ENCODE results near the gene TPSG1. TPM values are rescaled to one million over a fixed set of nuclear protein-coding genes. Genes with fewer than 3 reads are reported as not detected.

Gene TPSG1
- total RNA-seq, 1 experiment from 2014 or later, result not detected

DNA sequence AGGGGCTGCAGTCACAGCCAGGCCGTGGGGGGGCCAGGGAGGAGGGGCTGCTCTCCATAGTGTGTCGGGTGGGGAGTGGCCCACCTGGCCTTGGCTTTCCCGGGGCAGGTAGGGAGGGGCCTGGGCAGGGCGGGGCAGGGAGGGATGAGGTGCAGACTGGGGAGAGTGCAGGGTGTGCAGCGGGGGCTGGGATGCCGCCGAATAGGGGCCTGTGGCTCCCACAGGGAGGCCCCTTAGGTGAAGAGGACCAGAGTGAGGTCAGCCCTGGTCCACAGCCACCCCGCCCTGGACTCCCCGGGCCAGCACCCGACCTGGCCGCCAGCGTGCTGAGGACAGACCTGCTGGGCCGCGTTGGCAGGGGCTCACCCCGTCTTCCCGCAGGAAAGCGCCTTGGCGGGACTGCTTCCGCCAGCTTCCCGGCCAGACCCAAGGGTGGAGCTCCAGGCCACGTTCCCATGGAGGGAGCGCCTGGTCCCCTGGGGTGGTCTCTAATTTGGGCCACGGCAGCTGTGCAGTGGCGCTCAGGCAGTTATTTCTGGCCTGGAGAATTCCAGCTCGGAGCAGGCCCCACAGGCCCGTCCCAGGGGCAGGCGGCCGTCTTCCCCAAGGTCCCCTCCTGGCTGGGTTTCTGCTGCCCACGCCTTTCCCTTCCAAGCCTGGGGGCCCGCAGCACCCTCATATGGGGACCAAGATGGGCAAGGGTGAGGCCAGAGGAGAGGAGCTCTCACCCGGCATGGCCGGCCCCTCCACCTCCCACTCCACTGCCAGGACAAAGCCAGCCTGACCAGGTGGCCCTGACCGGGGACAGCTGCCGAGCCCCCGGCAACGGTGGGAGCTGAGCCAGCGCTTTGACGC is 44.3 kb downstream of the TPSG1 start (continued):
- TF ChIP-seq ATF2 (CRISPR knock-in tag; IDR thresholded peaks at IDR 0.05; ENCODE audit: borderline replicate concordance, low read depth) (no peak), RORB (CRISPR knock-in tag; IDR thresholded peaks at IDR 0.05) (no peak)
- TF ChIP-seq, protein P1, sequence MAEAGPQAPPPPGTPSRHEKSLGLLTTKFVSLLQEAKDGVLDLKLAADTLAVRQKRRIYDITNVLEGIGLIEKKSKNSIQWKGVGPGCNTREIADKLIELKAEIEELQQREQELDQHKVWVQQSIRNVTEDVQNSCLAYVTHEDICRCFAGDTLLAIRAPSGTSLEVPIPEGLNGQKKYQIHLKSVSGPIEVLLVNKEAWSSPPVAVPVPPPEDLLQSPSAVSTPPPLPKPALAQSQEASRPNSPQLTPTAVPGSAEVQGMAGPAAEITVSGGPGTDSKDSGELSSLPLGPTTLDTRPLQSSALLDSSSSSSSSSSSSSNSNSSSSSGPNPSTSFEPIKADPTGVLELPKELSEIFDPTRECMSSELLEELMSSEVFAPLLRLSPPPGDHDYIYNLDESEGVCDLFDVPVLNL (CRISPR knock-in tag; IDR thresholded peaks at IDR 0.05; ENCODE audit: borderline replicate concordance, low read depth), result no peak

- DNase-seq (ENCODE audit: low spot score), result no peak
Observed at GRCh38 chr16:1178295-1178910, 46.7 kb downstream of the TPSG1 start.

More at GRCh38 chr16:1178295-1178910, 46.7 kb downstream of the TPSG1 start:
- ChIA-PET POLR2A (no interaction called here), CTCF (no interaction called here)
- H3K27ac Mint-ChIP-seq, result no peak overlapping the region
- no peaks in the 10 kb centered on the region for H3K36me3 Mint-ChIP-seq
- no peaks in the 10 kb centered on the region for H3K9me3 Mint-ChIP-seq
- TF ChIP-seq OVOL2 (CRISPR knock-in tag; IDR thresholded peaks at IDR 0.05; ENCODE audit: borderline replicate concordance), result no peak
- no peak for TF ChIP-seq E2F5 (CRISPR knock-in tag; IDR thresholded peaks at IDR 0.05)
- TF ChIP-seq AR (CRISPR knock-in tag; IDR thresholded peaks at IDR 0.05), result no peak
- TF ChIP-seq, protein P2, sequence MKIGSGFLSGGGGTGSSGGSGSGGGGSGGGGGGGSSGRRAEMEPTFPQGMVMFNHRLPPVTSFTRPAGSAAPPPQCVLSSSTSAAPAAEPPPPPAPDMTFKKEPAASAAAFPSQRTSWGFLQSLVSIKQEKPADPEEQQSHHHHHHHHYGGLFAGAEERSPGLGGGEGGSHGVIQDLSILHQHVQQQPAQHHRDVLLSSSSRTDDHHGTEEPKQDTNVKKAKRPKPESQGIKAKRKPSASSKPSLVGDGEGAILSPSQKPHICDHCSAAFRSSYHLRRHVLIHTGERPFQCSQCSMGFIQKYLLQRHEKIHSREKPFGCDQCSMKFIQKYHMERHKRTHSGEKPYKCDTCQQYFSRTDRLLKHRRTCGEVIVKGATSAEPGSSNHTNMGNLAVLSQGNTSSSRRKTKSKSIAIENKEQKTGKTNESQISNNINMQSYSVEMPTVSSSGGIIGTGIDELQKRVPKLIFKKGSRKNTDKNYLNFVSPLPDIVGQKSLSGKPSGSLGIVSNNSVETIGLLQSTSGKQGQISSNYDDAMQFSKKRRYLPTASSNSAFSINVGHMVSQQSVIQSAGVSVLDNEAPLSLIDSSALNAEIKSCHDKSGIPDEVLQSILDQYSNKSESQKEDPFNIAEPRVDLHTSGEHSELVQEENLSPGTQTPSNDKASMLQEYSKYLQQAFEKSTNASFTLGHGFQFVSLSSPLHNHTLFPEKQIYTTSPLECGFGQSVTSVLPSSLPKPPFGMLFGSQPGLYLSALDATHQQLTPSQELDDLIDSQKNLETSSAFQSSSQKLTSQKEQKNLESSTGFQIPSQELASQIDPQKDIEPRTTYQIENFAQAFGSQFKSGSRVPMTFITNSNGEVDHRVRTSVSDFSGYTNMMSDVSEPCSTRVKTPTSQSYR (CRISPR knock-in tag; IDR thresholded peaks at IDR 0.05), result no peak
- TF ChIP-seq SMAD4 (CRISPR knock-in tag; IDR thresholded peaks at IDR 0.05), result no peak
- TF ChIP-seq, protein P3, sequence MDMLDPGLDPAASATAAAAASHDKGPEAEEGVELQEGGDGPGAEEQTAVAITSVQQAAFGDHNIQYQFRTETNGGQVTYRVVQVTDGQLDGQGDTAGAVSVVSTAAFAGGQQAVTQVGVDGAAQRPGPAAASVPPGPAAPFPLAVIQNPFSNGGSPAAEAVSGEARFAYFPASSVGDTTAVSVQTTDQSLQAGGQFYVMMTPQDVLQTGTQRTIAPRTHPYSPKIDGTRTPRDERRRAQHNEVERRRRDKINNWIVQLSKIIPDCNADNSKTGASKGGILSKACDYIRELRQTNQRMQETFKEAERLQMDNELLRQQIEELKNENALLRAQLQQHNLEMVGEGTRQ (CRISPR knock-in tag; IDR thresholded peaks at IDR 0.05), result no peak
- no peak for TF ChIP-seq ZBTB21 (CRISPR knock-in tag; IDR thresholded peaks at IDR 0.05; ENCODE audit: borderline replicate concordance)
- no peak for TF ChIP-seq ETV6 (CRISPR knock-in tag; IDR thresholded peaks at IDR 0.05)
- no peak for TF ChIP-seq NFYB (CRISPR knock-in tag; conservative IDR thresholded peaks at IDR 0.05; ENCODE audit: low read depth)
- TF ChIP-seq, protein P4, sequence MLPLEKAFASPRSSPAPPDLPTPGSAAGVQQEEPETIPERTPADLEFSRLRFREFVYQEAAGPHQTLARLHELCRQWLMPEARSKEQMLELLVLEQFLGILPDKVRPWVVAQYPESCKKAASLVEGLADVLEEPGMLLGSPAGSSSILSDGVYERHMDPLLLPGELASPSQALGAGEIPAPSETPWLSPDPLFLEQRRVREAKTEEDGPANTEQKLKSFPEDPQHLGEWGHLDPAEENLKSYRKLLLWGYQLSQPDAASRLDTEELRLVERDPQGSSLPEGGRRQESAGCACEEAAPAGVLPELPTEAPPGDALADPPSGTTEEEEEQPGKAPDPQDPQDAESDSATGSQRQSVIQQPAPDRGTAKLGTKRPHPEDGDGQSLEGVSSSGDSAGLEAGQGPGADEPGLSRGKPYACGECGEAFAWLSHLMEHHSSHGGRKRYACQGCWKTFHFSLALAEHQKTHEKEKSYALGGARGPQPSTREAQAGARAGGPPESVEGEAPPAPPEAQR (CRISPR knock-in tag; IDR thresholded peaks at IDR 0.05), result no peak
- H3K4me3 Mint-ChIP-seq, result no peak overlapping the region
- ATAC-seq, result no peak
- no peaks in the 10 kb centered on the region for H3K4me1 Mint-ChIP-seq
- no peaks in the 10 kb centered on the region for H3K27me3 Mint-ChIP-seq (ENCODE audit: low read depth)
